ENCODE data around the gene HGFAC.

HGFAC gene

GRCh38 chr4:3464349-3464905 lies 22.7 kb downstream of the HGFAC start:
- no peak for DNase-seq

GRCh38 chr4:3464911-3465697 lies 23.3 kb downstream of the HGFAC start:
- DNase-seq: no peak

GRCh38 chr4:3465698-3466671 lies 24.2 kb downstream of the HGFAC start:
- DNase-seq: no peak

GRCh38 chr4:3466691-3467600 lies 25.2 kb downstream of the HGFAC start:
- DNase-seq: no peak

GRCh38 chr4:3467601-3468031 lies 25.8 kb downstream of the HGFAC start:
- no peak for DNase-seq

- DNase-seq: no peak
Observed at GRCh38 chr4:3468154-3468553, 26.4 kb downstream of the HGFAC start.

- no peak for DNase-seq
Observed at GRCh38 chr4:3468804-3469203, 27.0 kb downstream of the HGFAC start.

- no peak for DNase-seq
Observed at GRCh38 chr4:3469386-3470243, 27.8 kb downstream of the HGFAC start.

GRCh38 chr4:3470244-3471097 lies 28.7 kb downstream of the HGFAC start:
- no peak for DNase-seq

- no peak for DNase-seq
Observed at GRCh38 chr4:3471098-3471760, 29.5 kb downstream of the HGFAC start.

GRCh38 chr4:3471886-3472285 lies 30.1 kb downstream of the HGFAC start:
- no peak for DNase-seq

- no peak for DNase-seq
Observed at GRCh38 chr4:3472411-3473141, 30.8 kb downstream of the HGFAC start.

GRCh38 chr4:3473181-3473950 lies 31.6 kb downstream of the HGFAC start:
- no peak for DNase-seq

- no peak for DNase-seq
Observed at GRCh38 chr4:3473996-3474765, 32.4 kb downstream of the HGFAC start.

GRCh38 chr4:3475041-3475712 lies 33.4 kb downstream of the HGFAC start:
- DNase-seq: no peak

- no peak for DNase-seq
Observed at GRCh38 chr4:3475713-3476260, 34.0 kb downstream of the HGFAC start.

- DNase-seq: no peak
Observed at GRCh38 chr4:3476341-3476747, 34.6 kb downstream of the HGFAC start.

All from GOT3 (cell line).